Islet of Langerhans (tissue), 1 donor: ENCODE data around the gene SLC12A4.
"Not testable (repeated sequence)": the region's sequence is repeated elsewhere in the genome, so short reads cannot be mapped to it uniquely, and the experiment has no call there.

ENCODE experiments used
- FAIRE-seq: peaks from one replicate; lab custom pipeline; 2011; peaks lifted over from hg19 to GRCh38; lab: Jason Lieb, UNC

Gene SLC12A4

DNA sequence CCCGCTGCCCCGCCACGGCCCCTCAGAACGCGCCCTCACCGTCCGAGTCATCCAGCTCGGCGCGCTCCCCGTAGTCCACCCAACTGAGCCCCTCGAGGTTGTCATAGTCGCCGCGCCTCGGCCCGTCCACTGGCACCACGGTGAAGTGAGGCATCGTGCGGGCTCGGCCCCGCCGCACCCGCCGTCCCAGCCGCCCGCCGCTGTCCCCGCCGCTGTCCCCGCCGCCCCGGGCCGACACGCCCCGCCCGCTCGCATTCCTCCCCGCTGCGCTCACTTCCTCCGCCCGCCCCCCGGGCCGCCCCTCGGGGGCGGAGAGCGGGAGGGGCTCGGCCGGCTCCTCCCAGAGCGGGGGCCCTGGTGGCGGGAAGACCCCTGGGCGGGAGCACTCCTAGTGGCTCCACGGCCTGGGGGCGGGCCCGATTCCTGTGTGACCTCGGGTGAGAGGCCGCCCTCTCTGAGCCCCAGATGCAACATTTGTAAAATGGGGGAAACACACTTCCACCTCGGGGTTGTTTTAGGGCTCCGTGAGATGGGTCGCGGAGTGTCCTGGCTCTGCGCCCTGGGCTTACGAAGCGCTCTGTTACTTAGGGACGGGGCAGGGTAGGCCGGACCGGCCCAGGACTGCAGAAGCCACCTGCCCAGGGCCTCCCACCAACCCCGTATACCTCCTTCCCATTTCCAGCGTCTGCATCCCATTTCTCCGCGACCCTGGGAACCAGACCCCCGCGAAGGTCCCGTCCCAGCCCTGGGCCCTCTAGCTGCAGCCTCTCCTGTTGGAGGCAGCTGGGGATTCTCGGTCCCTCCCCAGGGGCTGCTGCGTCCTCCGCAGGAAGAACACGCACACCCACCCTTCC is at the start of gene SLC12A4:
Gene SLC12A4, minus strand, starts transcription at position 238 of the 854 bp plus-strand sequence. Its CDS starts 84 bp downstream, at position 154.
- no peak for FAIRE-seq

GRCh38 chr16:68015681-68016080 is 47.2 kb upstream of the SLC12A4 start, which contains the start of gene DPEP2NB:
TSS of gene DPEP2NB (minus strand) at chr16:68015911. CDS start at chr16:68015770, 141 bp downstream.
- no peak for FAIRE-seq

DNA sequence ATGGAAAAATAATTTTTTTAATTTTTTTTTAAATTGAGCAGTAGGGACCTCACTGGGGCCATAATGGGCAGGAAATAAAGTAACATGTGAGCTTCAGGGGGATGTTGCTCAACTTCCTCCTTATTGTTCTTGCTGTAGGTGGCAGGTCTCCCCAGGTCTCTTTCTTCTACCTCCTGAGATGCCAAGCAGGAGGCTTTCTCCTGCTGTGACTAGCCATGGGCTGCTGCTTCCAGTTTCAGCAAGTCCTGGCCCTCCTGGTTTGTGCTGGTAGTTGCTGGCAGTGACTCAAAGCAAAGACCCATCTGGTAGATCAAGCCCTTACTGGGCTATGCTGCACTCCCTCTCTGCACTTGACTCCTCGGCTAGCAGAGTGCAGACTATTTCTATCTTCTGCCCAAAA is 45.0 kb upstream of the SLC12A4 start:
- FAIRE-seq: no peak

DNA sequence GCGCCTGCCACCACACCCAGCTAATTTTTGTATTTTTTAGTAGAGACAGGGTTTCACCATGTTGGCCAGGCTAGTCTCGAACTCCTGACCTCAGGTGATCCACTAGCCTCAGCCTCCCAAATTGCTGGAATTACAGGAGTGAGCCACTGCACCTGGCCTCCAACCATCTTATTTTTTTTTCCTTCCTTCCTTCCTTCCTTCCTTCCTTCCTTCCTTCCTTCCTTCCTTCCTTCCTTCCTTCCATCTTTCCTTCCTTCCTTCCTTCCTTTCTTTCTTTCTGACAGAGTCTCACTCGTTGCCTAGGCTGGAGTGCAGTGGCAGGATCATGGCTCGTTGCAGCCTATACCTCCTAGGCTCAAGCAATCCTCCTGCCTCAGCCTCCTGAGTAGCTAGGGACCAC is 41.4 kb upstream of the SLC12A4 start:
- FAIRE-seq: not testable (repeated sequence)

GRCh38 chr16:68009157-68009735 is 40.8 kb upstream of the SLC12A4 start:
- no peak for FAIRE-seq

DNA sequence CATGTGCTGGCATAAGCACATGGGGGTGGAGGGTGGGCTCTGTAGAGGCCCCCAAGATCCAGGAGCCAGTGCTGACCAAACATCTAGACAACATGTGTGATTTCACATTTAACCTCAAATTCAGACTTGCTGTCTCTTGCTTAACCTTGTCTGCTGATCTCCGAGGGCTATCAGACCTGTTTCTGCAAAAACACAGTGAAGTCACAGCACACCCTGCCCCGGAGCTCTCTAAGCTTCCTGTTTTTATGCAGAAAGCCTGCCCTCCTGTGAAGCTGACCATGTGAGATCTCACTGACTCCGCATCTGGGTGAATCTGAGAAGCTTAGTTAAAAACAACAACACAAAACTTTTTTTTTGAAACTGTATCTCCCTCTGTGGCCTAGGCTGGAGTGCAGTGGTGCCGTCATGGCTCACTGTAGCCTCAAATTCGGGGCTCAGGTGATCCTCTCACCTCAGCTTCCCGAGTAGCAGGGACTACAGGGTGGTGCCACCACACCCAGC is 37.4 kb upstream of the SLC12A4 start:
- FAIRE-seq: no peak

GRCh38 chr16:68005211-68005610 is 36.8 kb upstream of the SLC12A4 start:
- no peak for FAIRE-seq

DNA sequence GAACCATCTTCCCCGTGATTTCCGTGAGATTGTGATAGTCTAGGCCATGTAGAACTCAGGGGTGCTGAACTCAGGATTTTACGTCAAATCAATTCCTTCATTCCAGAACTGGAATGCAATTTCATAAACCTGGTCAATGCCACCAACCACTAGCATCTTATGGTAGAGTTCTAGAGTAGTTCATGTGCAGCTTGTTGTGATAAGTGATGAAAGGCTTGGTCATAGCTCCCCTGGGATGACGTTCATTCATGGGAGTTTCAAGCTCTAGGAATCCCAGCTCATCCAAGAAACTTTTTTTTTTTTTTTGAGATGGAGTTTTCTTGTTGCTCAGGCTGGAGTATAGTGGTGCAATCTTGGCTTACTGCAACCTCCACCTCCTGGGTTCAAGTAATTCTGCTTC is 34.6 kb upstream of the SLC12A4 start:
- FAIRE-seq: no peak

DNA sequence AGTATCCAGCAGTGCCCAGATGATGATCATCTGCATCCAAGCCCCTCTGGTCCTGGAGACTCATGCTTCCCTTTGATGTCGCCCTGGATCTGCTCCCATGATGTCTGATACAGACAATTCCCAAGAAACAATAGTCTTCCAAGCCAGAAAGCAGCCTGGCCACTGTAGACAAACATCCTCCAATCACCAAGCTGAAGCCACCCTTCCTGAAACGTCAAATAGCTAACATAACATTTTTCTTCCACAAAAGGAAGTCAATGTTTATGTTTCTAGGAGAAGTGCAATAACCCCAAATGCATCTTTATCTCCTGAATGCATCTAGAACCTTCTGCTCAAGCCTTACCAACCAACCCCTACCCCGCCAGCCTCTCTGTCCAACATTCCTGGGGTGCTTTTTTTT is 32.0 kb upstream of the SLC12A4 start:
- no peak for FAIRE-seq

- no peak for FAIRE-seq
These were observed 31.5 kb upstream of the SLC12A4 start for GRCh38 chr16:67999985-68000384.

- not testable (repeated sequence) for FAIRE-seq
These were observed 30.6 kb upstream of the SLC12A4 start, which contains the start of gene DPEP2 for GRCh38 chr16:67998779-67999688. TSS of gene DPEP2 (minus strand) at chr16:67999484. CDS start at chr16:67993212, 6,272 bp downstream.

GRCh38 chr16:67998231-67998778 is 29.9 kb upstream of the SLC12A4 start:
- FAIRE-seq: not testable (repeated sequence)

- no peak for FAIRE-seq
These were observed 28.2 kb upstream of the SLC12A4 start for GRCh38 chr16:67996666-67997065.

DNA sequence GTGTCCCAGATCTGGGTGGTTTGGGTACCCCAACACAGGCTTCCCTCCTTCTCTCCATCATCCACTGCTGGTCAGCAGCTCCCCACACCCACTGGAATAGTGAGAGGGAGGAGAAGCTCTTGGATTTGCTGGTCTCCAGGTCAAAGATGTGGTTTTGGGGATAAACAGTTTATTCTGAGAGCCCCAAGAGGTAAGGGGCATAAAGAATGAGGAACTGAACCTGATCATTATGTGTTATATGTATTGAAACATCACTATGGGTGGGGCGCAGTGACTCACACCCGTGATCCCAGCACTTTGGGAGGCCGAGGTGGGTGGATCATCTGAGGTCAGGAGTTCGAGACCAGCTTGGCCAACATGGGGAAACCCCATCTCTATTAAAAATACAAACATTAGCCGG is 27.0 kb upstream of the SLC12A4 start:
- no peak for FAIRE-seq

GRCh38 chr16:67994040-67994408 is 25.6 kb upstream of the SLC12A4 start:
- FAIRE-seq: not testable (repeated sequence)

- no peak for FAIRE-seq
These were observed 25.0 kb upstream of the SLC12A4 start for GRCh38 chr16:67993207-67994039.

GRCh38 chr16:67992661-67993206 is 24.3 kb upstream of the SLC12A4 start:
- no peak for FAIRE-seq

DNA sequence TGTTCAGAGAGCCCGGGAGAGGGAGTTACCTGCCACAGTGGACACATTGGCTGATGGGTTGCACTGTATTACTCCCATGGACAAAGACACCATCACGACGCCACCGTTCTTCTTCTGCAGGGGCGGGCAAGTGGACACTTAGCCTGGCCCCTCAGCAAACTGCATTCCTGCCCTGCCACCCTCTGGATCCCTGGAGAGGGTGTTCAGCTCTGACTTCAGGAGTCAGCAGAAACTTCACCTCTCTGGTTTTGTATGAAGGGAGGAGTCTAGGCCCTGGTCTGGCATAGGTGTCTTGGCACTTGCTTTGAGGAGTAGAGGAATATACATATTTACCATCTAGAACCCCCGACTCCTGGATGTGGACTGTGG is 21.6 kb upstream of the SLC12A4 start:
- no peak for FAIRE-seq

- no peak for FAIRE-seq
These were observed 21.0 kb upstream of the SLC12A4 start for GRCh38 chr16:67989322-67990017.

DNA sequence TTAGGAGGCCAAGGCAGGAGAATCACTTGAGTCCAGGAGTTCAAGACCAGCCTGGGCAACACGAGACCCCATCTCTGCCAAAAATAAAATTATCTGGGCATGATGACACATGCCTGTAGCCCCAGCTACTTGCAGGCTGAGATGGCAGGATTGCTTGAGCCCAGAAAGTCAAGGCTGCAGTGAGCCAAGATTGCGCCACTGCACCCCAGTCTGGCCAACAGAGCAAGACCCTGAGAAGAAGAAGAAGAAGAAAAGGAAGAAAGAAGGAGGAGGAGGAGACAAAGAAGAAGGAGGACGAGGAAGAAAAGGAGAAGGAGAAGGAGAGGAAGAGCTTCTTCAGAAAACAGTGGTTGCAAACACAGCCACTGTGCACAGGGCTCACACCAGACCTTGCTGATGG is 20.2 kb upstream of the SLC12A4 start:
- no peak for FAIRE-seq
